K562 (cell line): ENCODE data around the gene ATXN7. TPM values are rescaled to one million over a fixed set of nuclear protein-coding genes. Genes with fewer than 3 reads are reported as not detected.

ENCODE experiments used
- ATAC-seq: fragments of 200-7000 bp; cut with Tn5 transposase; 3 replicates; pipeline ENCODE4 v1.9.1; 2020; ENCODE audit warnings: moderate library complexity
- BruUV-seq: library from RNA; stranded (reverse); fragments of 400-500 nt; replicated peaks from 2 replicates; lab custom pipeline; 2021; lab: Mats Ljungman, UMichigan
- CTCF ChIA-PET: fragments of 300-600 bp; formaldehyde crosslinking; extraction: SDS; loops from one replicate; lab custom pipeline; 2021; ENCODE audit warnings: low intra/inter-chr PET ratio; lab: Yijun Ruan, JAX
- POLR2A ChIA-PET: fragments of 300-600, 350-650 bp; sonication (Branson Sonifier 250); formaldehyde crosslinking; extraction: SDS; loops from one replicate; lab custom pipeline; 2021; ENCODE audit warnings: antibody characterized with exemption, inconsistent platforms; lab: Yijun Ruan, JAX
- DNase-seq, 4 experiments: peaks; one replicate each; pipeline versions ENCODE4 v3.0.0 to v3.0.0-alpha.2; 2011 to 2018; ENCODE audit warnings: low spot score in 3 of 4, mixed read lengths in 3 of 4; ENCODE audit errors: extremely low read depth in 1 of 4
- FAIRE-seq: peaks from 2 replicates; lab custom pipeline; 2011; peaks lifted over from hg19 to GRCh38; lab: Jason Lieb, UNC
- H2AFZ ChIP-seq: 2 replicates; pipeline ENCODE4 v1.6.0; 2011; ENCODE audit warnings: low read depth, low read length, control low read depth, inconsistent platforms
- H3K27ac ChIP-seq: fragments of 200-600 bp; 3 replicates; pipeline ENCODE4 v1.8.0; 2011; ENCODE audit warnings: low read depth, mild to moderate bottlenecking, control low read depth, inconsistent platforms, low read length, moderate library complexity, mixed read lengths; ENCODE audit errors: extremely low read depth
- H3K27me3 ChIP-seq, 2 experiments: fragments of 300-600 bp in 1 of 2; 2 replicates in 1 of 2; 3 replicates in 1 of 2; pipeline versions ENCODE4 v1.6.0 to v1.8.0; 2011; ENCODE audit warnings: inconsistent platforms in 2 of 2, low read length in 2 of 2, mild to moderate bottlenecking in 1 of 2, mixed read lengths in 1 of 2, moderate library complexity in 1 of 2; ENCODE audit not compliant: control insufficient read depth in 2 of 2, insufficient read depth in 2 of 2
- H3K36me3 ChIP-seq: fragments of 300-600 bp; 3 replicates; pipeline ENCODE4 v1.8.0; 2011; ENCODE audit warnings: mild to moderate bottlenecking, low read length, inconsistent platforms; ENCODE audit not compliant: control insufficient read depth, insufficient read depth
- H3K4me1 ChIP-seq, 2 experiments: fragments of 200-600 bp in 1 of 2; replicated peaks in 1 of 2; 2 replicates in 1 of 2; 3 replicates in 1 of 2; pipeline versions ENCODE4 v1.5.1 to v1.8.0; 2011; ENCODE audit warnings: inconsistent platforms in 2 of 2, low read length in 2 of 2, mild to moderate bottlenecking in 1 of 2, mixed read lengths in 1 of 2, moderate library complexity in 1 of 2; ENCODE audit not compliant: control insufficient read depth in 2 of 2, insufficient read depth in 2 of 2
- H3K4me2 ChIP-seq: 2 replicates; pipeline ENCODE4 v1.6.1; 2011; ENCODE audit warnings: low read length, control low read depth, inconsistent platforms, mixed read lengths; ENCODE audit not compliant: insufficient read depth
- H3K4me3 ChIP-seq: fragments of 200-600 bp; sonication (generic), shearing (Covaris generic); 2 replicates; pipeline ENCODE4 v1.5.1; 2016; ENCODE audit warnings: control low read depth, inconsistent platforms
- H3K79me2 ChIP-seq: fragments of 200-600 bp; 3 replicates; pipeline ENCODE4 v1.8.0; 2011; ENCODE audit warnings: low read length, inconsistent platforms; ENCODE audit not compliant: control insufficient read depth, insufficient read depth
- H3K9ac ChIP-seq, 2 experiments: 2 replicates each; pipeline versions ENCODE4 v1.6.0 to v1.6.1; 2011; ENCODE audit warnings: low read depth in 2 of 2, low read length in 2 of 2, control low read depth in 1 of 2, inconsistent platforms in 1 of 2, mild to moderate bottlenecking in 1 of 2, mixed read lengths in 1 of 2; ENCODE audit not compliant: insufficient read depth in 1 of 2
- H3K9me1 ChIP-seq: one replicate; pipeline ENCODE4 v1.6.0; 2011; ENCODE audit warnings: inconsistent platforms, mild to moderate bottlenecking, low read length, moderate library complexity; ENCODE audit not compliant: control insufficient read depth, insufficient read depth
- H3K9me3 ChIP-seq: replicated peaks from 2 replicates; pipeline ENCODE4 v1.5.1; 2011; ENCODE audit warnings: low read depth, low read length, inconsistent platforms; ENCODE audit not compliant: control insufficient read depth, insufficient read depth
- H4K20me1 ChIP-seq: replicated peaks from 2 replicates; pipeline ENCODE4 v1.6.1; 2011; ENCODE audit warnings: low read length, inconsistent platforms, mixed read lengths; ENCODE audit not compliant: control insufficient read depth, insufficient read depth
- RBFOX2 ChIP-seq: fragments of 200-400 bp; formaldehyde crosslinking; IDR thresholded peaks from 2 replicates; pipeline ENCODE4 v1.6.1; 2017; ENCODE audit warnings: low read depth, mild to moderate bottlenecking, low read length, moderate library complexity
- ZBTB8A ChIP-seq: fragments of 450-650 bp; IDR thresholded peaks from 2 replicates; pipeline ENCODE4 v1.6.1; 2018; ENCODE audit warnings: mild to moderate bottlenecking, moderate library complexity; ENCODE audit not compliant: partially characterized antibody
- WGBS: fragments of 100-300 bp; shearing (Covaris generic); methylation state at CpG from one replicate; pipeline ENCODE4 v1.1.6; 2016; ENCODE audit warnings: low coverage, mixed read lengths; ENCODE audit not compliant: insufficient coverage; ENCODE audit errors: missing lambda C conversion rate; 5-methylcytosine and 5-hydroxymethylcytosine counted together
- in situ Hi-C: fragments of 300-500 bp; cut with MboI; formaldehyde crosslinking; loops from 4 replicates; pipeline ENCODE4 v1.15.0; 2018; ENCODE audit warnings: inconsistent platforms, mixed read lengths
- intact Hi-C: fragments of 100-400 bp; cut with micrococcal nuclease; formaldehyde crosslinking; loops from 2 replicates; pipeline ENCODE4 v1.14.2; 2022
- polyA plus RNA-seq, 8 experiments: library from polyadenylated mRNA; depleted of rRNA in 4 of 8; stranded (reverse) in 5 of 8; unstranded in 3 of 8; fragments of >200 nt; fragmentation: Nextera tagmentation in 2 of 8; fragmentation: Illumina TruSeq in 1 of 8; extraction: Ambion mirVana in 2 of 8; extraction: Trizol in 1 of 8; gene quantifications; 2 replicates each; pipeline versions ENCODE4 v1.2.1 to v1.2.3, GENCODE V29; 2011 to 2014; ENCODE audit warnings: inconsistent platforms in 1 of 8, missing spikeins in 1 of 8
- total RNA-seq, 7 experiments: library from RNA; depleted of rRNA in 6 of 7; stranded (reverse); fragments of >200 nt in 6 of 7; fragmentation: Illumina TruSeq in 2 of 7; extraction: Trizol in 2 of 7; gene quantifications; 2 replicates each; pipeline versions ENCODE4 v1.2.1 to v1.2.3, GENCODE V29; 2011 to 2021; ENCODE audit warnings: low replicate concordance in 1 of 7
- TF ChIP-seq, protein P1 (sequence below), 3 experiments: fragments of 200-800 bp in 1 of 3; fragments of 250-450 bp in 1 of 3; fragments of 450-650 bp in 1 of 3; sonication (Bioruptor Pico) in 1 of 3; sonication (Bioruptor generic) in 1 of 3; formaldehyde crosslinking in 1 of 3; IDR thresholded peaks; 2 replicates each; pipeline versions ENCODE4 v1.6.1 to v1.8.0; 2016 to 2022; ENCODE audit warnings: mild to moderate bottlenecking in 2 of 3, missing genetic modification characterization in 2 of 3, missing compliant biosample characterization in 1 of 3, moderate library complexity in 1 of 3

The ATXN7 gene
- total and polyA plus RNA-seq, 9 of the 15 experiments (the other 6 are each of a cell fraction or from before 2014, with no cell fraction given) = 0.41 to 9.2 (median 6.7) TPM

- BruUV-seq = no TSS peak
- Histone ChIP-seq H2AFZ (no peak overlapping the region), H3K9me1 (no peaks in the 10 kb centered on the region), H3K9ac (no peak overlapping the region), H3K9me3 (no peaks in the 10 kb centered on the region), H3K27me3 (no peaks in the 10 kb centered on the region), H3K27ac (no peak overlapping the region), H3K79me2 (peaks cover 70% of the 10 kb centered on the region), H3K36me3 (peaks cover 94% of the 10 kb centered on the region), H3K4me2 (no peak overlapping the region), H4K20me1 (0 out of 2 replicates have a peak, but pooled peaks cover 4% of the 10 kb centered on the region), H3K4me3 (no peak overlapping the region), H3K4me1 (peaks cover 0 to 17% of the 10 kb centered on the region in 2 experiments; a peak in 4 of 5 replicates)
- ChIA-PET CTCF (no interaction called here), POLR2A (interaction anchor here (2.1 kb wide), 1 partner anchor 9 kb away, joined by 10 read pairs; no protein-coding TSS in a partner anchor)
- intact Hi-C loops (loop anchor here (5.0 to 10.0 kb wide), 2 partner anchors 155 to 172 kb away; partner anchors contain the start of genes ATXN7 and THOC7), in situ Hi-C loops (no loop called here)
- DNase-seq = no peak
- WGBS = 85% methylated on average over 3 of the region's 3 CpGs
- no peak for ATAC-seq
- no peak for FAIRE-seq
- TF ChIP-seq RBFOX2 (peak; percentile 14; the same call in 1 of the 2 replicates), ZBTB8A (no peak)
- TF ChIP-seq, protein P1, sequence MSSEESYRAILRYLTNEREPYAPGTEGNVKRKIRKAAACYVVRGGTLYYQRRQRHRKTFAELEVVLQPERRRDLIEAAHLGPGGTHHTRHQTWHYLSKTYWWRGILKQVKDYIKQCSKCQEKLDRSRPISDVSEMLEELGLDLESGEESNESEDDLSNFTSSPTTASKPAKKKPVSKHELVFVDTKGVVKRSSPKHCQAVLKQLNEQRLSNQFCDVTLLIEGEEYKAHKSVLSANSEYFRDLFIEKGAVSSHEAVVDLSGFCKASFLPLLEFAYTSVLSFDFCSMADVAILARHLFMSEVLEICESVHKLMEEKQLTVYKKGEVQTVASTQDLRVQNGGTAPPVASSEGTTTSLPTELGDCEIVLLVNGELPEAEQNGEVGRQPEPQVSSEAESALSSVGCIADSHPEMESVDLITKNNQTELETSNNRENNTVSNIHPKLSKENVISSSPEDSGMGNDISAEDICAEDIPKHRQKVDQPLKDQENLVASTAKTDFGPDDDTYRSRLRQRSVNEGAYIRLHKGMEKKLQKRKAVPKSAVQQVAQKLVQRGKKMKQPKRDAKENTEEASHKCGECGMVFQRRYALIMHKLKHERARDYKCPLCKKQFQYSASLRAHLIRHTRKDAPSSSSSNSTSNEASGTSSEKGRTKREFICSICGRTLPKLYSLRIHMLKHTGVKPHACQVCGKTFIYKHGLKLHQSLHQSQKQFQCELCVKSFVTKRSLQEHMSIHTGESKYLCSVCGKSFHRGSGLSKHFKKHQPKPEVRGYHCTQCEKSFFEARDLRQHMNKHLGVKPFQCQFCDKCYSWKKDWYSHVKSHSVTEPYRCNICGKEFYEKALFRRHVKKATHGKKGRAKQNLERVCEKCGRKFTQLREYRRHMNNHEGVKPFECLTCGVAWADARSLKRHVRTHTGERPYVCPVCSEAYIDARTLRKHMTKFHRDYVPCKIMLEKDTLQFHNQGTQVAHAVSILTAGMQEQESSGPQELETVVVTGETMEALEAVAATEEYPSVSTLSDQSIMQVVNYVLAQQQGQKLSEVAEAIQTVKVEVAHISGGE (CRISPR knock-in tag; IDR thresholded peaks at IDR 0.05) = peak in 1 of 3 experiments; percentile 48; a peak in 2 of 6 replicates
These were observed 153.4 kb downstream of the ATXN7 start for GRCh38 chr3:64016941-64017620.
